Measurements from ENCODE around the gene G0S2.

- TF ChIP-seq CTCF (conservative IDR thresholded peaks at IDR 0.05) (no peak), ZFX (IDR thresholded peaks at IDR 0.05) (no peak)
These were observed 15.3 kb upstream of the G0S2 start for GRCh38 chr1:209659909-209660308.

Data from C4-2B (cell line).